NOMO-1 treated with dmso at 0.1 percent for 144 hours (cell line): ENCODE data around the gene GLS.
"Not testable (repeated sequence)": the region's sequence is repeated elsewhere in the genome, so short reads cannot be mapped to it uniquely, and the experiment has no call there.

Experiments
- DNase-seq: peaks from one replicate; lab custom pipeline; 2025; ENCODE audit not compliant: unreplicated experiment; lab: John Stamatoyannopoulos, UW

Gene GLS

DNA sequence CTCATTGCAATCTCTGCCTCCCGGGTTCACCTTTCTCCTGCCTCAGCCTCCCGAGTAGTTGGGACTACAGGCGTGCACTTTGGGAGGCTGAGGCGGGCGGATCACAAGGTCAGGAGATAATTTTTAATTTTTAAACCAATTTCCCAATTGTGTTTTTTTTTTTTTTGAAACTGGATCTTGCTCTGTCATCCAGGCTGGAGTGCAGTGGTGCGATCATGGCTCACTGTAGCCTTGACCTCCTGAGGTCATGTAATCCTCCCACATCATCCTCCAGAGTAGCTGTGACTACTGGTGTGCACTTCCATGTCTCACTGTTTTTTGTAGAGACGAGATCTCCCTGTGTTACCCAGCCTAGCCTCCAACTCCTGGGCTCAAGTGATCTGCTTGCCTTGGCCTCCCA, 49.3 kb downstream of the GLS start:
- DNase-seq = no peak

GRCh38 chr2:190930411-190930810, 49.8 kb downstream of the GLS start:
- DNase-seq = no peak

DNA sequence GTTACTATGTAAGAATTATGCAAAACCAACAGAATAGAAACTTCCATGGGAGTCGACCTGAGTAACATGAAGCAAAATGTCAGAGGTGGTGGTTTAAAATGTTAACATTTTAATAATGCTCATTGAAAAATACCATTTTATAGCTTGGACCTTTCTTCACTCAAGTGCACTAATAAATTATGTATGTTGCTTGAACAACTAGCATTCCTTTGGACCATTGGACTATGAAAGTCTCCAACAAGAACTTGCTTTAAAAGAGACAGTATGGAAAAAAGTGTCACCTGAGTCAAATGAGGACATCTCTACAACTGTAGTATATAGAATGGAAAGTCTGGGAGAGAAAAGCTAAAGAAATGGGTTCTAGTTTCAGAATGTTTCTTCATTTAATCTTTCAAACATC, 51.9 kb downstream of the GLS start:
- DNase-seq = no peak

- DNase-seq = no peak
These were observed 52.7 kb downstream of the GLS start for GRCh38 chr2:190933361-190933760.

DNA sequence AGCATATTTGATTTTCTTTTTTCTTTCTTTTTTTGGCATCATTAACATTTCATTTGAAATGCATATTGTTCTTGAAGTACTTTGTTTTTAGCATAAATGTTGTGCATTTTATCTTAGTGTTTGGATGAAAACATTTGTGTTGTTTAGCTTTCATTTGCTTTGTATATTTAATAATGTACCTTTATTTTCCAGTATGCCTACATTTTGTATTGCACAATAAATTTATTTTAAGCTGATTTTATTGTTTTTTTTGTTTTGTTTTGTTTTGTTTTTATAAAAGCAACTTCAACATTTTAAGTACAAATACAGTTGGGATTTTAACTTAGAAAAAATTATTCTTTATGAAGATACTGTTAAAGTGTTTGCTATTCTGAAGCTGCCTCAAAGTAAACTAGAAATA, 54.4 kb downstream of the GLS start:
- DNase-seq = no peak

DNA sequence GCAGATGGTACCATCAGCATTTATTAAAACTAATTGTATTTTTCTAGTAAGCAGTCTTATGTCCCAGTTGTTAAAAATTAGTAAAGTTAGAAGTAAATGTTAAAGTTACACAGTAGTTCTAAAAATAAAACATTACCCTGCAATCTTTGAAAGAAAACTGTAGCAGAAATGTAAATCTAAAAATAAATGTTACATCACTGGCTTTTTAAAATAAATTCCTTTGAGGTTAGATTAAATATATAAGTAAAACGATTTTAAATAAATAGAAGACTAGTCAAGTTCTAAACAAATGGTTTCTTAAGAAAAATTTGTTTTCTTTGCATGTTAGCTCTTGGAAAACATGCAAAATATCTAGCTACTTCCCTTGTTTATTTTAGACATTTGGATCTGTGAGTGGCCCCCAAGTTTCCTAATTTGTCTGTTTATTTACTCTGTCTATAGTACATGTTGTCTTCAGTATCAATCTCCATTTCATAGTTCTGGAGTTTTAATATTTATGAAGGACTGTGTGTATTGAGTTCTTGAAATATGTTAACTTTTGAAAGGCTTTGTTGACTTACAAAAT, 58.2 kb downstream of the GLS start:
- no peak for DNase-seq

- no peak for DNase-seq
These were observed 59.8 kb downstream of the GLS start for GRCh38 chr2:190940454-190940853.

DNA sequence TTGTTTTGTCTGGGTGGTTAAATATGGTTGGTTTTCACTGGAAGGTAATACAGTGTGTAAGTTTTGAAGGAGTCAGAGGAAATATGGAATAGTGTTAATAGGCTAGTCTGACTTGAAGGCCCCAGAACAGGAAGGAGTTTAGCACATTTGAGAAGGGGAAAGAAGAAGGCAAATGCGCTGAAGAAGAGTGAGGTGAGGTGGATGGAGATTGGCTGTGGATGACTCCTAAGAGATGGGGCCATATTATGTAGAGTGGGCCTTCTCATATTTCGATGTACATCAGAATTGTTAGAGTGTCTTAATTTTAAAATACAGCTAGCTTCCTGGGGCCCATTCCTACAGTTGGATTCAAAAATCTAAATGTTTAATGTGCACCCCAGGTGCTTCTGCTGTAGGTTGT, 61.0 kb downstream of the GLS start:
- no peak for DNase-seq

DNA sequence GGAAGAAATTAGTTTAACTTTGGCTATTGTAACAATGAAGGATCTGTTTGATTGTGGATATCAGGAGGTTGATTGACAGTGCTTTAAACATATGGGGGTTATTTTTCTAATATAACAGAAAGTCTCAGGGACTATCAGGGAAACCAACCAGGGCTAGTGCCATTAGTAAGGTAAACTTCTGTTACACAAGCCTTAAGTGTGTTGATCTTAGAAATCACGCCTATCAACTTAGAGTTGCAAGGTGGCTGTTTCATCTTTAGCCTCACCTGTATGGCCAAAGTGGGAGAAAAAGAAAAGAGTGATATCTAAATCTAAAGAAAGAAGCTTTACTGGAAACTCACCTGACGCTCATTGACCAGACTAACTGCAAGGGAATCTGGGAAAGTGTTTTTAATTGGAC, 62.1 kb downstream of the GLS start:
- DNase-seq = no peak

DNA sequence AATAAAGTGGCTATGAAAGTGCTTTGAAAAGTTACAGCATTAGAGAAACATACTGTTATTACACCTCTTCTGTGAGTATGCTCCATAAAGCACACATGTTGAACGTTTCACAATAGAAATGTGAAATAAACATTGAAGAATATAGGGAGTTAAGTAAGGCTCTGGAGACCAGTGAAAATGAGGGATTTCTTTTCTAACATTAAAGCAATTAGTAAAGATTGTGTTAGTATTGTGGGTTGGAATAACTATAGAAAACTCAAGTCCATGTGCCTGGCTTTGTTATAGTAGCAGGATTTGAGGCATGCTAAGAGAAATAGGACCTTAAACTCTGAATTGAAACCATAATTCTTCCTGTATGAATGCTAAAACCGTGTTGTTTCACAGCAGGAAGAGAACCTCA, 63.1 kb downstream of the GLS start:
- no peak for DNase-seq

- no peak for DNase-seq
These were observed 66.5 kb downstream of the GLS start for GRCh38 chr2:190947141-190947540.

DNA sequence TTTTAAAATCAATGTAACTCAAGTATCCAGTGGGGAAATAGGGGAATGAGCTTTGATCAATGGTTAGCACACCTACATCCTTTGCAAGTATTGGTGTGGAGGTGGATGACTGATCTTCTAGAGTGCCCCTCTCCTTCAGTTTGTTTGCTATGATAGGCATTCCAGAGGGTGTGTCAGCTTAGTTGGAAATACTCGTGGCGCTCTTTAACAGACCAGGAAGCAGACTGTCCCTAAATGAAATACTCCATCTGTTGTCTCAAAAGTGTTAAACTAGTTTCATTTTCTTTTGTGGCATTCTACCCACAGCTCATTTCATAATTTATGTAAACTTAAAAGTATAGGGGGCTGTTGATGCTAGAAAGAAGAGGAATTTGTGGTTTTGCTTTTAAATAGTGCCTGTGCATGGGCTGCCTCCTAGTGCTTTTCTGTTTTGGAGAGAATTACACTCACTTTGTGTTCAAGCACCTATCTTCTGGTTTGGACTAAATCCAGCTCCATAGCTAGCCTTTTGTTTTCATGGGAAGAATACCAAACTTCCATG, 67.2 kb downstream of the GLS start:
- peak; percentile 83 for DNase-seq

GRCh38 chr2:190948671-190949070, 68.0 kb downstream of the GLS start:
- DNase-seq = no peak

- no peak for DNase-seq
These were observed 70.0 kb downstream of the GLS start for GRCh38 chr2:190950566-190950991.

GRCh38 chr2:190953257-190953656, 72.6 kb downstream of the GLS start:
- DNase-seq = no peak

GRCh38 chr2:190959911-190960788, 79.5 kb downstream of the GLS start:
- no peak for DNase-seq

GRCh38 chr2:190961117-190961516, 80.5 kb downstream of the GLS start:
- DNase-seq = not testable (repeated sequence)

DNA sequence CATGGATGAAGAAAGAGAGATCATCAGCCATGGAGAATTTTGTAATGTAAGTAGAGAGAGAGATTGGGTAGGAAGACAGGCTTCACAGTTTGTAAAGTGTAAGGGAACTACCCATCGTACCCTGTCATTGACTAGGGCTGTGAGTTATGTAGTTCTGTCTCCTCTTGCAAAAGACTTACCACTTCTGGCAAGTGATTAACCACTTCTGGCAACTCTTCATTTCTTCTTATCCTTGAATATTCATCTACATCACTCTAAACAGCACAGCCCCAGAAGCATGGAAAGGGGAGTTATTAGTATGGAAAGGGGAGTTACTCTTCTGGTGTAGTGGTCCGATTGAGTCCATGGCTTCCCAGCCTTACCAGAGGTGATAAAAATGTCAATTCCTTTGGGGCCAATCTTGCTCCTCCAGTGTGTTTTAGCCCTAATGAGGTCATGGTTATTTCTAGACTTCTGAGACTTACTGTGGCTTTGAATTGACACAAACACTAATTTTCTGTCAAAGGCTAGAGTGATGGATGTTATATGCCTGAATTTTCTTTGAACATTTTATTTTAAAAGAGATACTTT, 81.4 kb downstream of the GLS start:
- DNase-seq = peak; percentile 26

GRCh38 chr2:190963088-190963487, 82.5 kb downstream of the GLS start:
- no peak for DNase-seq

- no peak for DNase-seq
These were observed 83.7 kb downstream of the GLS start for GRCh38 chr2:190964170-190964795.

- no peak for DNase-seq
These were observed 85.1 kb downstream of the GLS start for GRCh38 chr2:190965580-190966222.
